ES-I3 (cell line): ENCODE measurements around the gene APOB.

Experiments
- H3K36me3 ChIP-seq: 2 replicates; pipeline ENCODE4 v1.6.1; 2013; ENCODE audit warnings: mild to moderate bottlenecking, low read length, control low read depth, moderate library complexity; ENCODE audit not compliant: insufficient read depth
- H3K4me1 ChIP-seq: 2 replicates; pipeline ENCODE4 v1.6.1; 2013; ENCODE audit warnings: mild to moderate bottlenecking, control low read depth, low read length; ENCODE audit not compliant: insufficient read depth
- H3K9ac ChIP-seq: 2 replicates; pipeline ENCODE4 v1.6.1; 2013; ENCODE audit warnings: low read depth, mild to moderate bottlenecking, low read length, moderate library complexity
- H3K9me3 ChIP-seq: 2 replicates; pipeline ENCODE4 v1.6.1; 2013; ENCODE audit warnings: mild to moderate bottlenecking, low read length, moderate library complexity; ENCODE audit not compliant: control insufficient read depth, insufficient read depth

The APOB gene

DNA sequence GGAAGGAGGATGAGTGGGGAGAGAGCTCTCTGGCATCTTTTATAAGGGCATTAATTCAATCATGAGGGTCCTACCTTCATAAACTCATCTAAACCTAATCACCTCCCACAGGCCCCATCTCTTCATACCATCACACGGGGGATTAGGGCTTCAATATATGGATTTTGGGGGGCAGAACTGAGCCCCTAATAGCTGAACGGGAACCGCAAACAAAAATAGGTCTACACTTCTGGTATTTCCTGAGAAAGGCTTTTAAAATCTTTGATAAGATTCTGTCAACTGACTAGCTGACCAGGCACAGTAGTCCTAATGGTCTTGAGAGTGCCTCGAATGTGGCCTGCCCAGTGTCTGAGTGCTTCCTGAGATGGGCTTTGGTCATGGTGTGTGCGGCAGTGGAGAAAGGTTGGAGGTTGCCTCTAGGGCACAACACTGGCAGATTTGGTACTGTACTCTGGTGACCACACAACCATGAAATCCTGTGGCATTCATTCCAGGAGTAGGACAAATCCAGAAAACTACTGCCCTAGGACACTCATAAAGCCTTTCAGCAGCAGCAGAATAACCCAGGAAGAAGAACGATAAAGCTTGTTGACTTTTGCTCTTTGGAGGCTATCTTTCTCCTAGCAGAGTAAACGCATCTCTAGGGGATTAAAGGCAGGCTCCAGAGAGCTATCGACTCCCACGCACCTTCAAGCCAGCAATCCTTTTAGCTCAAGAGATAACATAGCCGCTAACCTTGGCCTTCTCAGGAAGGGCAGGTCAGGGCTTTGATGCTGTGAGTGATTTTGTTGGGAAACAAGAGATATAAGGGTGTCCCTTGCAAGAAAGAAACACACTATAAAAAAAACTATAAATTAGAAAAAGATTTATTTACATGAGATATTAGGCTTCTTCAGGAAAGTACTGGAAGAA lies 12.3 kb upstream of the APOB start:
- Histone ChIP-seq H3K4me1 (no peaks in the 10 kb centered on the region), H3K36me3 (no peaks in the 10 kb centered on the region), H3K9ac (no peak overlapping the region), H3K9me3 (no peaks in the 10 kb centered on the region)

DNA sequence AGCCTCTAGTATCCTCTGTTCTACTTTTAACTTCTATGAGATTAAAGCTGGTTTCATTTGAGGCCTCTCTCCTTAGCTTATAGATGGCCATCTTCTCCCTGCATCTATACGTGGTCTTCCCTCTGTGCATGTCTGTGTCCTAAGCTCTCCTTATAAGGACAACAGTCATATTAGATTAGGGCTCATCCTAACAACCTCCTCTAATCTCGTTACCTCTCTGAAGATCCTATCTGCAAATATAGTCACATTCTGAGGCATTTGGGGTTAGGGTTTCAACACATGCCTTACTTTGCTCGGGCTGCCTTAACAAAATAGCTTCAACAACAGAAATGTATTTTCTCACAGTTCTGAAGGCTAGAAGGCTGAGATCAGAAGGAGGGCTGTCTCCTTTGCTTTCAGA lies 11.6 kb upstream of the APOB start:
- Histone ChIP-seq H3K9me3 (no peaks in the 10 kb centered on the region), H3K9ac (no peak overlapping the region), H3K4me1 (no peaks in the 10 kb centered on the region), H3K36me3 (no peaks in the 10 kb centered on the region)

DNA sequence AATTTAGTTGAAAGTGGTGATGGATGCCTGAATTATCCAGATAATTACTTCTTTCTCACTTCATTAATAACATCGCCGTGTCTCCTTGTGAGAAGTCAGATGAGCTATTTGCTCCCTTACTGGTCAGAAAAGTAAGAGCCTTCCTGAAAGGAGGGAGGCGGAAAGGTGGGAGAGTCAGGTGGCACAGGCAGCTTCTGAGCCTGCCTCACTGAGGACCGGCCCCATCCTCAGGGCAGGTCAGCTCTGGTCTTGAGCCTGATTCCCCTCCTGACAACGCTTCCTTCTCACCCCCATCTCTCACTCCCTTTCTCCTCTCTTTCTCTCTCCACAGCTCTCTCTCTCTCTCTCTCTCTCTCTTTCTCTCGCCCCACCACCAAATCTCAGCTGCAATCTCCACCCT lies 10.1 kb upstream of the APOB start:
- no peaks in the 10 kb centered on the region for H3K4me1 ChIP-seq
- H3K36me3 ChIP-seq, result no peaks in the 10 kb centered on the region
- H3K9me3 ChIP-seq, result no peaks in the 10 kb centered on the region
- no peak overlapping the region for H3K9ac ChIP-seq

- no peaks in the 10 kb centered on the region for H3K36me3 ChIP-seq
- no peaks in the 10 kb centered on the region for H3K9me3 ChIP-seq
- H3K9ac ChIP-seq, result no peak overlapping the region
- H3K4me1 ChIP-seq, result peaks cover 2% of the 10 kb centered on the region; the same call in 1 of the 2 replicates
These were observed 8.2 kb upstream of the APOB start for GRCh38 chr2:21052044-21052443.

DNA sequence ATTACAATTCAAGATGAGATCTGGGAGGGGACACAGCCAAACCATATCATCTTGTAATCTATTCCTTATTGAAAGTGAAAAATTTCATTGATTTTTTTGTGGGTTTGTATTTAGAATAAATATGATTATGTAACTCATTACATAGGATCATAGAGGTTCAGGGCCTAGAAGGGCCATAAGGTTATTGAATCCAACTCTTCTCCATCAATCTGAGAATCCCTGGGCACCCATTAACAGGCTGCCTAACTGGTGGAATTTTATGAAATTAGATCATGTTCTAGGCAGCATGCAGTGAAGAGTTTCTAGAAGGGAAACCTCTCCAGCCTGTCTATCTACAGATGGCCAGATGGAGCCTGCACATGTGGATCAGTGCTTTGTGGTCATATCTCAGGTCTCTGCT lies 6.3 kb upstream of the APOB start:
- H3K4me1 ChIP-seq, result peaks cover 8% of the 10 kb centered on the region; the same call in 1 of the 2 replicates
- H3K9ac ChIP-seq, result no peak overlapping the region
- no peaks in the 10 kb centered on the region for H3K36me3 ChIP-seq
- no peaks in the 10 kb centered on the region for H3K9me3 ChIP-seq

- peaks cover 8% of the 10 kb centered on the region; the same call in 1 of the 2 replicates for H3K4me1 ChIP-seq
- no peaks in the 10 kb centered on the region for H3K36me3 ChIP-seq
- no peak overlapping the region for H3K9ac ChIP-seq
- H3K9me3 ChIP-seq, result no peaks in the 10 kb centered on the region
These were observed 3.5 kb upstream of the APOB start for GRCh38 chr2:21047141-21048009.

- Histone ChIP-seq H3K36me3 (no peaks in the 10 kb centered on the region), H3K9ac (no peak overlapping the region), H3K4me1 (peaks cover 8% of the 10 kb centered on the region; the same call in 1 of the 2 replicates), H3K9me3 (no peaks in the 10 kb centered on the region)
These were observed 2.6 kb upstream of the APOB start for GRCh38 chr2:21046506-21046905.

DNA sequence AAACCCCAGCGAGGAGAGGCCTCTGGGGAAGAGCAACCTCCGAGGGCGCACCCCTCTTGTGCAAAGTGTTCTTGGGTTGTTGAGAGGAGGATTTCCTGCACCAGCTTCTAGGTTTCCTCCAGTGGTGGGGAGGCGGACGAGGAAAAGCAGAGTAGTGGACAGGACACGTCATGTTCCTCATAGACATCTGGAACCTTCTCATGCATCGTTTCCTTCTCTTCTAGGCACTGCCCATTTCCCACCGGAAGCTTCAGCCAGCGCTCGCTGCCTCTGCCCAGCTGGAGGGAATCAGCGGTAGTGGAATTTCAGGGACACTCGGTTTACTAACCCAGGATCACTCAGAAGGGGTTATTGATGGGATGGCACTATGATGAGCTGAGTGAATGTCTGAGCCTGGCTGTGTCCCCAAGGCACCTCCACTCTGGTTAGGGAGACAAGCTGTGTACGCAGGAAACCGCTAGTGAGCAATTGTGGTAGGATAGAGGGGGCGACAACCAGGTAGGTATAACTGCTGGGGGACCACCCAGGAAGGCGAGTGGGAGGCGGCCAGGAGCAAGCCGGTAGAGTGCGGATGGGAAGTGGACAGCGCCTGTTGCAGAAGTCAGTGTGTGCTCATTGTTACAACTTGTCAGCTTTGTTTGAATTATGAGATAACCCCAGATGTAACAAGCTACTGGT lies 960 bp upstream of the APOB start:
- no peaks in the 10 kb centered on the region for H3K36me3 ChIP-seq
- H3K9ac ChIP-seq, result peak overlapping the region; percentile 52; the same call in 1 of the 2 replicates
- no peaks in the 10 kb centered on the region for H3K9me3 ChIP-seq
- H3K4me1 ChIP-seq, result peaks cover 8% of the 10 kb centered on the region; the same call in 1 of the 2 replicates

- no peaks in the 10 kb centered on the region for H3K36me3 ChIP-seq
- peaks cover 8% of the 10 kb centered on the region; the same call in 1 of the 2 replicates for H3K4me1 ChIP-seq
- H3K9me3 ChIP-seq, result no peaks in the 10 kb centered on the region
- H3K9ac ChIP-seq, result peak overlapping the region; percentile 52; the same call in 1 of the 2 replicates
These were observed 722 bp downstream of the APOB start for GRCh38 chr2:21042958-21043743.

DNA sequence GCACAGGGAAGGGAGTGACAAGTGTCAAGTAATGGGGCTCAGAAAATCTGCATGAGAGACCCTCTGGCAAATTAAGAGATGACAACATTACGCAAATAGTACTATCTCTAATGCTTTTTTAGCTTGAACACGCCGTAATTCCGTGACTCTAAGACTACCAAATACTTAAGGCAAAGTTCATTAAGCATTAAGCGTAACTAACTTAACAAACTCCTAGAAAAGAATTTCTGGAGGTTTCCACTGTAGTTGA lies 1.2 kb downstream of the APOB start:
- H3K36me3 ChIP-seq, result no peaks in the 10 kb centered on the region
- H3K9ac ChIP-seq, result no peak overlapping the region
- H3K9me3 ChIP-seq, result no peaks in the 10 kb centered on the region
- peaks cover 8% of the 10 kb centered on the region; the same call in 1 of the 2 replicates for H3K4me1 ChIP-seq

GRCh38 chr2:21041943-21042707 lies 1.7 kb downstream of the APOB start:
- peaks cover 7% of the 10 kb centered on the region; the same call in 1 of the 2 replicates for H3K4me1 ChIP-seq
- H3K9ac ChIP-seq, result no peak overlapping the region
- no peaks in the 10 kb centered on the region for H3K9me3 ChIP-seq

DNA sequence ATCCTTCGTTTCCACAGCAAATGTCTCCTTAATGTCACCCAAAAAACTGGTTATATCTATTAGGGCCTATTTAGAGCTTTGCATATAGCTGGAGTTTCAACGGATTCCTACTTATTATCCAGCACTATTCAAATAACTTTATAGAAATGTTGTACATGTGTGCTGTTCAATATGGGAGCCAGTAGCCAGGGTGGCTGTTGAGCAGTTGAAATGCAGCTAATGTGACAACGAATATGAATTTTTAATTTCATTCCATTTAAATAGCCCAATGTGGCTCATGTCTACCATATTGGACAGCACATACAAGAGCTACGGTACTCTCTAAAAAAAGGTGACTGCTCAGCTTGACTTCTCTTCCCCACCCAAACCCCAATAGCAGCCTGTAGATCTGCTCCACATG lies 2.4 kb downstream of the APOB start:
- H3K36me3 ChIP-seq, result no peaks in the 10 kb centered on the region

More at GRCh38 chr2:21041943-21042707, 1.7 kb downstream of the APOB start:
- no peaks in the 10 kb centered on the region for H3K36me3 ChIP-seq

More for the DNA sequence above, 2.4 kb downstream of the APOB start:
- Histone ChIP-seq H3K9me3 (no peaks in the 10 kb centered on the region), H3K9ac (no peak overlapping the region), H3K4me1 (peaks cover under 1% of the 10 kb centered on the region; the same call in 1 of the 2 replicates)
